SW480 (cell line): ENCODE measurements around the gene CREB5.
"Not testable (repeated sequence)": the region's sequence is repeated elsewhere in the genome, so short reads cannot be mapped to it uniquely, and the experiment has no call there.

Experiments used
- DNase-seq: peaks from one replicate; pipeline ENCODE4 v3.0.0-alpha.2; 2016; ENCODE audit warnings: low spot score

CREB5 gene

GRCh38 chr7:28611399-28611897, 199.1 kb downstream of the CREB5 start:
- not testable (repeated sequence) for DNase-seq

GRCh38 chr7:28613262-28613661, 200.9 kb downstream of the CREB5 start:
- peak; percentile 61 for DNase-seq

- no peak for DNase-seq
Observed at GRCh38 chr7:28615091-28615490, 202.8 kb downstream of the CREB5 start.

- DNase-seq: no peak
Observed at GRCh38 chr7:28617308-28617880, 205.1 kb downstream of the CREB5 start.

- no peak for DNase-seq
Observed at GRCh38 chr7:28618383-28618782, 206.1 kb downstream of the CREB5 start.

GRCh38 chr7:28619256-28619655, 206.9 kb downstream of the CREB5 start:
- no peak for DNase-seq

- peak; percentile 17 for DNase-seq
Observed at GRCh38 chr7:28621369-28621841, 209.1 kb downstream of the CREB5 start.

- DNase-seq: no peak
Observed at GRCh38 chr7:28623105-28623730, 210.9 kb downstream of the CREB5 start.

- DNase-seq: peak; percentile 60
Observed at GRCh38 chr7:28623863-28624262, 211.5 kb downstream of the CREB5 start.

GRCh38 chr7:28625432-28625831, 213.1 kb downstream of the CREB5 start:
- no peak for DNase-seq

GRCh38 chr7:28626221-28626620, 213.9 kb downstream of the CREB5 start:
- DNase-seq: no peak

GRCh38 chr7:28626624-28627262, 214.4 kb downstream of the CREB5 start:
- DNase-seq: peak; percentile 71

GRCh38 chr7:28627263-28627653, 214.9 kb downstream of the CREB5 start:
- no peak for DNase-seq

GRCh38 chr7:28627896-28628295, 215.6 kb downstream of the CREB5 start:
- no peak for DNase-seq

GRCh38 chr7:28629216-28629842, 217.0 kb downstream of the CREB5 start:
- no peak for DNase-seq

GRCh38 chr7:28630350-28630749, 218.0 kb downstream of the CREB5 start:
- DNase-seq: no peak

- DNase-seq: no peak
Observed at GRCh38 chr7:28631995-28632394, 219.7 kb downstream of the CREB5 start.

GRCh38 chr7:28638914-28639313, 226.6 kb downstream of the CREB5 start:
- no peak for DNase-seq

GRCh38 chr7:28640001-28640400, 227.7 kb downstream of the CREB5 start:
- DNase-seq: no peak

- no peak for DNase-seq
Observed at GRCh38 chr7:28641752-28642545, 229.6 kb downstream of the CREB5 start.

GRCh38 chr7:28643188-28643569, 230.9 kb downstream of the CREB5 start:
- no peak for DNase-seq
